ENCODE results near the gene SPECC1. TPM values are rescaled to one million over a fixed set of nuclear protein-coding genes. Genes with fewer than 3 reads are reported as not detected.

The SPECC1 gene
- total RNA-seq, 4 donors from 2014 or later, result 72.1 to 133 (median 83.7) TPM

DNA sequence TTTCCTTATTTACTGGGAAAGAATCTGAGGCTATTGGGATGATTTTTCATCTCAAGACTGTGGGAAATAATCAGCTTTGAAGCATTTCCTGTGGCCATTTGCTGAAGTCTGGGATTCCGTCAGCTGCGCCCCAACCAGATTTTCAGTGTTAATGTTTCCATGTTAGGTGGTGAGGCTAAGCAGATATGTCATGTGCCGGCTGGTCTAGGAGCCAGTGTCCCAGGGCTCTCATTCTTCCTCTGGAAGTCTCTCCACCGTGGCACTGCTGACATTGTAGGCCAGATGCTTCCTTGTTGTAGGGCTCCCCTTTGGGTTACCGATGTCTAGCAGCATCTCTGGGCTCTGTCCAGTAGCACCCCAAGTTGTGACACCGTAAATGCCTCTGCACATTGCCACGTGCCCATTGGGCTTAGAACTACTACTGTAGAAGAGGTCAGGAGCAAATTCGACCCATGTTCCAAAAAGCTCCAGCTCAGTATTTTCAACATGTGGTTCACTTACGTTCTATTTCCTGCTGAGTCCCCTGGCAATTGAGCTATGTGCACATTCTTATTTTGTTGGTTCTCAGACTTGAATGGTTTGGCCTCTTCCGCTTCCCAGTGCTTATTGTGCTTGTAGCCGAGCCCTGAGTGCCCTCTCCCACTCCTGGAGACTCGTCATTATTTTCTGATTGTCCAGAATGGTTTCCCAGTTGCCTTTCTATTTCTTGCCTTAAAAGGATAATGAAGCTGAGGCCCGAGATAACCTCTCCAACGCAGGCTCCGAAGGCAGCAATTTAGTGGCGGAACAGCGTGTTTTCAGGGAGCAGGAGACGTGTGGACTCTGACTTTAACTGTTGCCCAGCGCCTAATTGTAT lies 82.2 kb downstream of the SPECC1 start:
- H3K4me3 ChIP-seq, result no peak overlapping the region
- no peaks in the 10 kb centered on the region for H3K4me1 ChIP-seq
- TF ChIP-seq, protein P1, sequence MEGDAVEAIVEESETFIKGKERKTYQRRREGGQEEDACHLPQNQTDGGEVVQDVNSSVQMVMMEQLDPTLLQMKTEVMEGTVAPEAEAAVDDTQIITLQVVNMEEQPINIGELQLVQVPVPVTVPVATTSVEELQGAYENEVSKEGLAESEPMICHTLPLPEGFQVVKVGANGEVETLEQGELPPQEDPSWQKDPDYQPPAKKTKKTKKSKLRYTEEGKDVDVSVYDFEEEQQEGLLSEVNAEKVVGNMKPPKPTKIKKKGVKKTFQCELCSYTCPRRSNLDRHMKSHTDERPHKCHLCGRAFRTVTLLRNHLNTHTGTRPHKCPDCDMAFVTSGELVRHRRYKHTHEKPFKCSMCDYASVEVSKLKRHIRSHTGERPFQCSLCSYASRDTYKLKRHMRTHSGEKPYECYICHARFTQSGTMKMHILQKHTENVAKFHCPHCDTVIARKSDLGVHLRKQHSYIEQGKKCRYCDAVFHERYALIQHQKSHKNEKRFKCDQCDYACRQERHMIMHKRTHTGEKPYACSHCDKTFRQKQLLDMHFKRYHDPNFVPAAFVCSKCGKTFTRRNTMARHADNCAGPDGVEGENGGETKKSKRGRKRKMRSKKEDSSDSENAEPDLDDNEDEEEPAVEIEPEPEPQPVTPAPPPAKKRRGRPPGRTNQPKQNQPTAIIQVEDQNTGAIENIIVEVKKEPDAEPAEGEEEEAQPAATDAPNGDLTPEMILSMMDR (IDR thresholded peaks at IDR 0.05), result no peak
- no peak for TF ChIP-seq POLR2A (IDR thresholded peaks at IDR 0.05)
- peak overlapping the region in 3 of 4 donors; percentile 26 to 71 (median 60) for H3K27ac ChIP-seq
- no peaks in the 10 kb centered on the region for H3K27me3 ChIP-seq
- H3K9me3 ChIP-seq, result no peaks in the 10 kb centered on the region
- no peaks in the 10 kb centered on the region for H3K36me3 ChIP-seq
- no peak for DNase-seq

DNA sequence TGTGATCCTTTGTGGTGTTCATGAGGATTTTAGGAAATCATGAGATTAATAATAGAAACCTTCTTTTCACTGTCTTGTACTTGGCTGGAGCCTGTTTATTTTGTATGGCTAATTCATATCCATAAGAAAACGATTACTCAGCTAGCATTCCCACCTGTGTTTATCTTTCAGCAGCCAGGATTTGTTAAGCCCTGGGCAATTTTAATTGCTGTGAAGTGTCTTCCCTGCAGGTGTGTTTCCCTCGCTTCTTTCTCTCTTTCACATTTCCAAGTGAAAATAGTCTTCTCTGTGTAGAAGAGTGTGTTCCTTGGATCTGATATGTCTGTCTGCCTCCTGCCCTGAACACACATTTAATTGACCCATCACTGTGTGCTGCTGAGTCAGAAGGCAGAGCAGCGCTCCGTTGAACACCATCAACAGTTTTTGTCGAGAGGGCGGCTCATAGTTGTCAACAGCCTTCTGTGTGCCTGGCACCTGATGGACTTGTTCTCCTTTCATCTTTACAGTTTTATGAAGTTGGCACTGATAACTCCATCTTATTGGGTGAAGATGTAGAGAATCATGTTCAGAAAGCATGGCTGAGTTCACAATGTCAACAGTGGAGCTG lies 83.2 kb downstream of the SPECC1 start:
- Histone ChIP-seq H3K4me1 (no peaks in the 10 kb centered on the region), H3K27me3 (no peaks in the 10 kb centered on the region), H3K27ac (peak overlapping the region in 3 of 4 donors; percentile 26 to 71 (median 60)), H3K36me3 (no peaks in the 10 kb centered on the region), H3K9me3 (no peaks in the 10 kb centered on the region), H3K4me3 (no peak overlapping the region)
- DNase-seq, result no peak
- TF ChIP-seq, protein P1 (IDR thresholded peaks at IDR 0.05), result no peak
- no peak for TF ChIP-seq POLR2A (IDR thresholded peaks at IDR 0.05)

DNA sequence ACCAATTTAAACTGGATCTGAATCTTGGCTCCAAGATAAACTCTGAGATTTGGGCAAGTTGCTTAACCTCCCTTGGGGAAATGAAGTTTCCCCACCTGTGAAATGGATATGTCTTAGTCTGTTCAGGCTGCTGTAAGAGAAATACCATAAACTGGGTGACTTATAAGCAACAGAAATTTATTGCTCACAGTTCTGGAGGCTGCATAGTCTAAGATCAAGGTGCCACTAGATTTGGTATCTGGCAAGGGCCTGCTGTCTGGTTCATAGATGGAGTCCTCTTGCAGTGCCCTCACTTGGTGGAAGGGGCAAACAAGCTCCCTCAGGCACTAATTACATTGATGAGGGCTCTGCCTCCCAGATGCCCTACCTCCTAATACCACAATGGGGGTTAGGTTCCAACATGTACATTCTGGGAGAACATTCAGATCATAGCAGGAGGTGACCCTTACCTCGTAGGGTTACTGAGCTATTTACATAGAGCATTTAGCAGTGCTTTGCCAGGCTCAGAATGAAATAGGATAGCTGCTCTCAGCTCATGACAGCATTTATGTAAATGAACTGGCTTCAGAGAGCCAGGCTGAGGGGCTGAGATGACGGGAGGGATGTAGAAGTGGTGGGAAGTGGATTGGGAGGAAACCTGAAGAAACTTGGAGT lies 83.9 kb downstream of the SPECC1 start:
- Histone ChIP-seq H3K4me3 (no peak overlapping the region), H3K27ac (peak overlapping the region in 3 of 4 donors; percentile 26 to 71 (median 60)), H3K9me3 (no peaks in the 10 kb centered on the region), H3K27me3 (no peaks in the 10 kb centered on the region), H3K36me3 (no peaks in the 10 kb centered on the region), H3K4me1 (no peaks in the 10 kb centered on the region)
- TF ChIP-seq, protein P1 (IDR thresholded peaks at IDR 0.05), result no peak
- no peak for TF ChIP-seq POLR2A (IDR thresholded peaks at IDR 0.05)
- no peak for DNase-seq

DNA sequence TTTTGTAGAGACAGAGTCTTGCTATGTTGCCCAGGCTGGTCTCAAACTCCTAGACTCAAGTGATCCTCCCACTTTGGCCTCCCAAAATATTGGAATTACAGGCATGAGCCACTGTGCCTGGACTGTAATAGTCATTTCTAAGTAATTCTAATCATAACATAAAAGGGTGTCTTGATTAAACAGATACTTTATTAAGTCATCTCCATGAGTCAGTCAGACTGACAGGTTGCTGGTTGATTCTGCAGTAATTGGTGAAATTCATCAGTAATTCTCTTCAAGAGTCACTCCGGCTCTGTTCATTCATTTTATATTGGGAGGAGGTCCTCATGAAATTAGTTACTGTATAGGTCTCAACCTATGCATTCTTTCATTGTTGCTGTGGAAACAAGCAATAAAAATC lies 85.6 kb downstream of the SPECC1 start:
- Histone ChIP-seq H3K36me3 (no peaks in the 10 kb centered on the region), H3K9me3 (no peaks in the 10 kb centered on the region), H3K4me3 (no peak overlapping the region), H3K27ac (peak overlapping the region in 1 of 4 donors; percentile 31), H3K4me1 (no peaks in the 10 kb centered on the region), H3K27me3 (no peaks in the 10 kb centered on the region)
- TF ChIP-seq POLR2A (IDR thresholded peaks at IDR 0.05), result no peak
- TF ChIP-seq, protein P1 (IDR thresholded peaks at IDR 0.05), result no peak
- no peak for DNase-seq

DNA sequence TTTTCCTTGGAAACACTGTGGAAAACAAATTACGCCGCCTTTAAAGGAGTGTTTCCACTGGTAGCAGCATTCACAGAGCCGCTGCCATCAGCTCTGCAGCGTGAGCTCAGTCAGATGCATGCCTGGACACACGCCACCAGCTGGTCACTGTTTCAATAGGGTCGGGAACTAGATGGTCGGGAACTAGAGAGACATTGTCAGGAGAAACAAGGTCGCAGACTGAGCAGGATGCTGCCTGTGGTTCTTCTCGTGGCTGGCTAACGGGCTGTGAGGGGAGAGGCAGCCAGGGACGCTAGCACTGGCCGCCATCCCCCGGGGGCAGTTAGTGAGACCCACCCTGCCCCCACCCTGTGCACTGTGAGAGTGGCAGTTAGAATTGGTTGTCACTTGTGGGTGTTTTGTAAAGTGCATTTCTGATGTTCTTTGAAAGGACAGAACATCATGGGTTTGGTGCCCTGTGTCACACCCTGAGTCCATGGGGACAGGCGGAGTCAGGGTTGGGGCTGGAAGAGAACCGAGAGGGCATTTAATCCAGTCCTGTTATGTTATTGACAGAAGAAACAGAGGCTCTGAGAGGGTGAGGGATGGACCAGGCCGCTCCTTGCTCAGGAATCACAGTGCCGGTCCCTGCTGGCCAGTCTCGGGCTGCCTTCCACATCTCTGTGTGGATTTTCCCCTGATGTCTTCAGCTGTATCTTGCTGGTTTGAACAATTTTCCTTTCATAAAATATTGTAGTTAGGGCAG lies 86.3 kb downstream of the SPECC1 start:
- no peaks in the 10 kb centered on the region for H3K27me3 ChIP-seq
- DNase-seq, result no peak
- peak overlapping the region in 3 of 4 donors; percentile 31 to 55 (median 44) for H3K27ac ChIP-seq

More for the DNA sequence above, 86.3 kb downstream of the SPECC1 start:
- no peak for TF ChIP-seq POLR2A (IDR thresholded peaks at IDR 0.05)
- TF ChIP-seq, protein P1 (IDR thresholded peaks at IDR 0.05), result no peak
- Histone ChIP-seq H3K36me3 (no peaks in the 10 kb centered on the region), H3K4me1 (no peaks in the 10 kb centered on the region), H3K4me3 (no peak overlapping the region), H3K9me3 (no peaks in the 10 kb centered on the region)
